Measurements from ENCODE around the gene RTP4.

Gene RTP4, protein sequence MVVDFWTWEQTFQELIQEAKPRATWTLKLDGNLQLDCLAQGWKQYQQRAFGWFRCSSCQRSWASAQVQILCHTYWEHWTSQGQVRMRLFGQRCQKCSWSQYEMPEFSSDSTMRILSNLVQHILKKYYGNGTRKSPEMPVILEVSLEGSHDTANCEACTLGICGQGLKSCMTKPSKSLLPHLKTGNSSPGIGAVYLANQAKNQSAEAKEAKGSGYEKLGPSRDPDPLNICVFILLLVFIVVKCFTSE

DNA sequence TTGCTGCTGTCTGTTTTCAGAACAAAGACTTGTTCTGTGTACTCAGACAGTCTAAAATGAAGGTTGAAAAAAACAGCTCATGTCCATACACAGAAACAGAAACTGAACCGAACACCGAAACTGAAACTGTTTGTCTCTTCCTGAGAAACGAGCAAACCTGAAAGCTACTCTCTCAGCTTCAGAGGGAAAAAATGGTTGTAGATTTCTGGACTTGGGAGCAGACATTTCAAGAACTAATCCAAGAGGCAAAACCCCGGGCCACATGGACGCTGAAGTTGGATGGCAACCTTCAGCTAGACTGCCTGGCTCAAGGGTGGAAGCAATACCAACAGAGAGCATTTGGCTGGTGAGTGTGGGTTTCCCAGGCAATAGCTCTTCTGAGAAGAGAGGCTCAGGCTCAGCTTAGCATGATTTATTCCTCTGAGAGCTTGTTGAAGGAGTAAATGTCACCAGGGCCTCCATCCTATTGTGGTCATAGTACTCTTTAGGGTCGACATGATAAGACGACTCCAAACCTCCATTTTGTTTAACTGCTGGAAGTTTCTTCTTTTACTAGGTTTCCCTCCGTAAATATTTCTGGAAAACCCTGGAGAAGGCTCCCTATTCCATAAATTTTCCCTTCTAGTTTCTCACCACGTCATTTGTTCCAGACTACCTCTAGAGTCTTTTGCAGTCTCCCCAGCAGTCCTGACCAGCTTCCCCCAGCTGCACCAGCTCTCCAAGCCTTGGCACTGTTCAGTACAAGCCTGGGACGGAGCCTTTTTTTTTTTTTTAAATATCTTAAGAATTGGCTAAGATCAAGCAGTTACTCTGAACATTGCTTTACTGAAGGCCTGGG is at the start of gene RTP4:
Gene RTP4, plus strand, starts transcription at position 135 of the 838 bp plus-strand sequence. Its CDS starts 57 bp downstream, at position 192.
- no peak for DNase-seq

DNA sequence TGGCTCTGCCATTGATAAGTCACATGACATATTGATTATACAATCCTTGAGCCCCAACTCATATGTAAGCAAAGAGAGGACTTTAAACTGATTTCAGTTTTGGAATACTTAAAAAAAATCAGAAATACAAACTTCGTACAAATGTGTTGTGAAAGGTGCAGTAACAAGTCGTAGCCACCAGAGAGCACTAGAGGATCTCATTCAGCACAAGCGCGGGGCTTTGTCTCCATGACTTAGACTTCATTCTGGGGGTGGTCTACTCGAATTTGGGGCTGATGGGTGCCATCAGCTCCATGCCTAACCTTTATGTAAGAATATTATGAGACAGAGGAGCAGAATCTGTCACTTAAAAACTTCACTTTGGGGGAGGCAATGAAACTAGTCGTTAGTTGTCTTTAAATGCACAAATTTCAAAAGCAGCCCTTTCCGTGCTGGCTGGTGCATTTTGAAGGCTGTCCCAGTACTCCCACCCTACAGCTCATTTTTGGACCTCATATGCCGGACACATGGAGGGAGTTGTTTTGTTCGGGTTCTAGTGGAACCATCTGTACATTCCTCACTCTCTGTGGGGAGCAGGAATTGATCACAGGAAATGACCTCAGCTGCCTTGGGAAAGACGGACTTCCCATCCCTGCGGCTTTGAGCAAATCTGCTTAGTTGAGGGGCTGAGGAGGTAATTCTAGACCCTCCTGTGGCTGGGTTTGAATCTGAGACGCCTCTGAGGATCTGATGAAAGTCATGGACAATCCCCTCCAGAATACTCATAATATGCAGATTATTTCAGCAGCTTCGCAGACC is 49.2 kb upstream of the RTP4 start:
- no peak for DNase-seq

- DNase-seq, result no peak
Measured at GRCh38 chr3:187319699-187320302, 48.4 kb upstream of the RTP4 start.

DNA sequence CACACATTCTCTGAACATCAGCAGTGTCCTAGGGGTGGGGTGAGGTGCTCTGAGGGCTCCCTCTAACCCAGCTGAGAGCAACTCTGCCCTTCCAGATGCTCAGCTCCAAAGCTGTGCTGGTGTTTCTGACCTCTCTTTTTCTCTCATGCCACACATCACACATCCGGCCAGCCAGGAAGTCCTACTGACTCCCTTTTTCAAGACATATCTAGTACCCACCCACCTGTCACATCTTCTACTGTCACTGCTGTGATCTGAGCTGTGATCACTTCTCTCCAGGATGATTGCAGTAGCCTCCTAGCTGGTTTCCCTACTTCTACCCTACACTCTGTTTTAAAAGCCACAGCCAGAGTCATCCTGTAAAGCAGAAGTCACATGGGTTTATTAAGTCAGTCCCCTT is 46.4 kb upstream of the RTP4 start:
- no peak for DNase-seq

DNA sequence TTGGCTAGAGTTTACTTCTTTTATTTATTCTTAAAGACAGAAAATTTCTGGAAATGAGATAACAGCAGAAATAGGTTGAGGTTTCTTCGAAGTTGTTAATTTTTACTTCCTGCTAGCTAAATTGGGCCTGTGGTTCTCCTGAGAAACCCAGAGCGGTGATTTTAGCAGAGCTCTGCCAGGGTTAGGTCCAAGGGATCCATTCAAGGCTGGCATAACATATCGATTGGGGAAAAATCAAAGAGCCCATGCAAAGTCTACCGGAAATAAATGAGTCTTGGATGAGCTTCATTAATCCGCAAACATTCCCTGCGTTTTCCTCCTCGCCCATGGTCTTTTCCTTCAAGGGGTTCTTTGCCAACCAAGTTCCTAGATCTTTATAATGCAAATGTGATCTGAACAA is 45.9 kb upstream of the RTP4 start:
- no peak for DNase-seq

GRCh38 chr3:187323091-187323490 is 45.1 kb upstream of the RTP4 start:
- no peak for DNase-seq

DNA sequence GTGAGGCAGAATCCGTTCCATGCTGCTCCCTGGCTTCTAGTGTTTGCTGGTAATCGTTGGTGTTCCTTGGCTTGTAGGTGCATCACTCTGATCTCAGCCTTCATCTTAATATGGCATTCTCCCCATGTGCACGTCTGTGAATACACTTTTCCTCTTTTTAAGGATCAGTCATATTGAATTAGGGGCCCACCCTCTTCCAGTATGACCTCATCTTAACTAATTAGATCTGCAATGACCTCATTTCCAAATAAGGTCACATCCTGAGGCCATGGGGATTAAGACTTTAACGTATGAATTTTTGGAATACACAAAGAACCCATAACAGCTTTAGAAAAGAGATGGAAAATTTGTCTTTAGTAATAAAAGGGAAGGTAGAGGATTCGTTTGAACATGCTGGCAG is 42.6 kb upstream of the RTP4 start:
- DNase-seq, result no peak

- no peak for DNase-seq
Measured at GRCh38 chr3:187327845-187328244, 40.3 kb upstream of the RTP4 start.

GRCh38 chr3:187328691-187329090 is 39.5 kb upstream of the RTP4 start:
- DNase-seq, result no peak

DNA sequence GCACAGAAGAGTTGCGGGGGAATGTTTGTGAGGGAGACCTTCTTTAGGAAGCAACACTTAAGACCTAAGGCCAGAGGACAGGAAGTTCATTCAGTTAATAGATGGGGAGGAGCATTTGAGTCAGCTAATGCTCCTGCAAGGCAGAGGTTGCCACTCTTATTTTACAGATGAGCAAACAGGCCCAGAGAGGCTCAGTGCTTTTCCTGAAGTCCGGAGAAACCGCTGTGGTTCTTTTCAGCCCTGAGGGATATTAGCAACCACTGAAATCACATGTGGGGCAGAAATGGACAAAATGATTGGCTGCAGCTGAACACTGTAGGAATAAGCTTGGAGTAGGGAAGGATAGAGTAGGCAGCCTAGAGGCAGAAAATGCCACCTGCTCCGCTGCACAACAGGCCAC is 33.3 kb upstream of the RTP4 start:
- no peak for DNase-seq

DNA sequence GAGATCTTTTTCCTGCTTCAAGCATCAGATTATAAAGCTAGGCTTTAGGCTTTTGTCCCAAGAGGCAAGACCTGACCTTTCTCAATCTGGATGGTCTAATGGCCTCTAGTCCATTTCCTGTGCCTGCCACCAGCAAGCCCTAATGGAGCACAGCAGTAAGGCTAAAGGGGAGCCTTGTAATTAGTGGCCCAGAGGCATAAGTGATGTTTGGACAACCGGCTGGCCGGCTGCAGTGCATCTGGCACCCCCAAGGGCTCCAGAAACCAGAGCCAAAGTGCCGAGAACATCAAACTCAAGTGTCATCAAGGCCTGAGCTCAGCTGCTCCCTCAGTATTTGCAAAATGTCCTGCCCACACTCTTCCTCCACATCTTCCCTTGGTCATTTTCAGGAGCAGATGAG is 31.9 kb upstream of the RTP4 start:
- DNase-seq, result no peak

DNA sequence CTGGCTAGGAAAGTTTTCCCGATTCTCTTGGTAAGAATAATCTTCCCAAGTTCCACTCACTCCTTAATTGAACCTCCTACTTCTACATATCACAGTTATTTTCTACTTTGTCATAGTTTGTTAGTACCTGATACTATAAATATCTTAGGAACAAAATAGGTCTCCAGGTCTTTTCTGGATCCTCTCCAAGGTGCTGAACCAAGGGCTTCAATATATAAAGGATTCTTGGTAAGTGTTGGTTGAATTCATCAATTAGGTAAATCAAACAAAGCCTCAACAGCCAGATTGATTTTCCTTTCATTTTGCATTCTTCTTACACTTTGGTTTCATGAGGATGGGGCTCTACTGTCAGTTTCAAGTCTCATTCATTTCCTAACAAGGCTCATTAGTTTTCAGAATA is 27.6 kb upstream of the RTP4 start:
- DNase-seq, result no peak

- DNase-seq, result no peak
Measured at GRCh38 chr3:187342255-187342654, 25.9 kb upstream of the RTP4 start.

- no peak for DNase-seq
Measured at GRCh38 chr3:187343670-187344069, 24.5 kb upstream of the RTP4 start.

DNA sequence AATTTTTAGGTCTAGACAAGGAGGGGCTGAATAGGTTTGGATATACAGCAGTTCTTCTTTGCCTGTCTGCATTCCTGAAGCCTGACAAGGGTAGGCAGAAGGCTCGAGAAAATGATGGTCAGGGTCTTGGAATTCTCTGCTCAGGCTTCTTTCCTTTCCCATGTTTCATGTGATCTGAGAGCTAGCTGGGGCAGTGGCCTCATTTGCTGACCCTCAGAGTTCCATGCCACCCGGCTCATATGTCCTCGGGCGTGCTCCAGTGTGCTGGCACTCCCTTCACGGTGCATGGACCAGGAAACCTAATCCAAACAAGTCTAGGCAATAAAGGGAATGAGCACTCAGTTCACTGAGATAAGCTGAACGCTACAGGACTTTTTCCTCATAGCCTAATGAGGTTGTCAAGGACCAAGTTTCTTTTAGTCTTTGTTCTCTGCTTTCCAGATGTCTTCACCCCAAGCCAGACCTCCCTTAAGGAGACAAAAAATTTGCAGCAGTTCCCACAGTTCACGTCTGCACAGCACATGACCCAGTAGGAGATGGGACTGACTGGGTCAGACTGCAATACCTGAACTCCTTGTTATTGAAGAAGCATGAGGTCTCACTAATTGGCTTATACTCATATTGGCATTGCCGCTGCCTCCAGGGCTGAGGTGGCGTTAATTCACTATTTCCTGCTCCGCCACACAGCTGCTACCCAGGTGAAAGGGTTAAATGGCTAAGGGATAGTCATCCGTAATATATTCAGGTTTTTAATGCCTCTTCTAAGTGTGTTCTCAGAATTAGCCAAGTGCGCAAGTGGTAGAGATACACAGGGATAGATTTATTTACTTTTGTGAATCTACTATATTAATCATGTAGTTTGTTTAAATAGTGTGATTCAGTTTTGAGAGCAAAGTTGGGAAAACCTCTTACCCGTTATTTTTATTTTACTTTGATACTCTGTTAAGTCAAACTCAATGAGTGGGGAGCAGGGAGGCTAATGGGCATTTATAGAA is 15.3 kb upstream of the RTP4 start:
- no peak for DNase-seq

DNA sequence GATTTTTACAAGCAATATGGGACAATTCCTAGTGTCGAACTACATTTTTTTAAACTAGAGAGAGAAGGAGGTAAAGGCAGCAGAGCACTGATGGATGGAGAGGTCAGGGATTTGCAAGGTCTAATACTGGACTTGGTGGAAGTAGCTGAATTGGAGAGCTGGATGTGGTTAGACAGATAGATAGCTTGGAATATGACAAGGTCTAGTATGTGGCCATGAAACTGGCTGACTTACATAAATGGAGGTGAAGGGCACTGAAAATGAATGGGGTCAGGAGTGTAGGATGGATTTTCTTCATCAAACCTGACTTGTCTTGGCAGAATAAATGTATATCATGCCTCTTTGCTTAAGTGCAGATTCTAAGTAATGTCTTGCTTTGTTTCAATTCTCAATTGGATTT is 10.1 kb upstream of the RTP4 start:
- DNase-seq, result no peak

DNA sequence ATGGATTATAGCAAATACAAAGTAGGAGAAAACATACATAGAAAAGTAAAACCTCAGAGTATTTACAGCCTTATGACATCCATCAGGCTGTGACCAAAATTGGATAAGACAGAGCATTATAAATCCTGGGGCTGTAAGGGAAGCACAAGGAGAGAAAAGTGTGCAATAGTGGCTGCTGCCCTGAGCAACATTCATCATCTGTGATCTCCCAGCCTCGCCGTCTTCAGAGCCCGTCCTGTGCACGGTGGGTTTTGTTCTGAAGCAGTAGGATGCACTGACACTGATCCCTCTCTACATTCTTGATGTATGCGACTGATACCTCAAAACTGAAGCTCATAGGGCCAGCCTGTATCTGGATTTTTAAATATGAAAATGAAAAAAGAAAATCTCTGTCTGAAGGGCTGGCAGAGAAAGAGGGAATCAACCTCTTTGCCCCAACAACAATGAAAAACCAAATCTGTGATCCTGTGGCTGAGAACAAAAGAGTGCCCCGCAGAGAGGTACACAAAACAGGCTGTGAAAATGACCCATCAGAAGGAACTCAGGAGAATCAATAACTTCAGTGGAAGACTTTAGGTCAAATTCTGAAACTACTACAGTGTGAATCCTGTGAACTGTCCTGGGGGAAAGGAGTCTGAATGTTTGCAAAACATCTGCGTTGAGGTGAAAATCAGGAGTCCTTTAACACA is 8.2 kb upstream of the RTP4 start:
- no peak for DNase-seq

GRCh38 chr3:187360596-187360995 is 7.6 kb upstream of the RTP4 start:
- DNase-seq, result no peak

DNA sequence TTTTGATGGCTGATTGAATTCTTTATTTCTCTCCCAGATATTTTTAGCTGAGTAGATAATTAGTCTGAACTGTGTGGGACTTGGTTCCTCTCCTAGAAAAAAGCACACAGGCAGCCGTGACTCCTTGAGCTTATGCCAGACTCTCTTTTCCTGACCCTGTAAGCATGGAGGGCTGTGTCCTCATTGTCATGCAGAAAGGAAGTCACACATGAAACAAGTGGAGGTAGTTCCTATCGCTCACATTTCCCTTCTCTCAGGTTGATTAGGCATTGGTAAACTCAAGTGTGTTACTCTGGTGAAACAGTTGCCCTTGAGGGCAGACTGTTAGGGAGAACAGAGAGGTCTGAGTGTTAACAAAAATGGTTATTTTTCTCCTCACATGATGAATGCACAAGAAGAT is 6.3 kb upstream of the RTP4 start:
- DNase-seq, result no peak

DNA sequence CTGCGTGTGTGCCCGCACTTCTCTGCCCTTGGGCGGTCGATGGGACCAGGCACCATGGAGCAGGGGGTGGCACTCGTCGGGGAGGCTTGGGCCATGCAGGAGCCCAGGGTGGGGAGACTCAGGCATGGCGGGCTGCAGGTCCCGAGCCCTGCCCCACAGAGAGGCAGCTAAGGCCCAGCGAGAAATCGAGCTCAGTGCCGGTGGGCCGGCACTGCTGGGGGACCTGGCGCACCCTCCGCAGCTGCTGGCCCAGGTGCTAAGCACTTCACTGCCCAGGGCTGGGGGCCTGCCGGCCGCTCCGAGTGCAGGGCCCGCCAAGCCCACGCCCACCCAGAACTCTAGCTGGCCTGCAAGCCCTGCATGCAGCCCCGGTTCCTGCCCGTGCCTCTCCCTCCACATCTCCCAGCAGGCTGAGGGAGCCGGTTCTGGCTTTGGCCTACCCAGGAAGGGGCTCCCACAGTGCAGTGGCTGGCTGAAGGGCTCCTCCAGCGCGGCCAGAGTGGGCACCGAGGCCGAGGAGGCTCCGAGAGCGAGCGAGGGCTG is 553 bp upstream of the RTP4 start:
- no peak for DNase-seq

GRCh38 chr3:187369089-187369447 is 883 bp downstream of the RTP4 start:
- DNase-seq, result no peak

All from DMS 273 treated with DMSO at 0.1 percent for 48 hours (cell line).